HG02884 (cell line): ENCODE results near the gene PRL.

ENCODE experiments used
- ATAC-seq: cut with Tn5 transposase; IDR thresholded peaks from one replicate; pipeline ENCODE4 v1.9.1; 2021; ENCODE audit warnings: mild to moderate bottlenecking, moderate library complexity; ENCODE audit not compliant: unreplicated experiment

PRL gene

GRCh38 chr6:22296936-22297335, at the start of gene PRL:
PRL (minus strand) TSS chr6:22297036; CDS start chr6:22296982, 54 bp downstream.
- no peak for ATAC-seq

GRCh38 chr6:22343864-22344263, 47.0 kb upstream of the PRL start:
- no peak for ATAC-seq

- ATAC-seq, result no peak
Measured at GRCh38 chr6:22334778-22335177, 37.9 kb upstream of the PRL start.

GRCh38 chr6:22333802-22334201, 37.0 kb upstream of the PRL start:
- ATAC-seq, result no peak

- ATAC-seq, result no peak
Measured at GRCh38 chr6:22332711-22333110, 35.9 kb upstream of the PRL start.

- no peak for ATAC-seq
Measured at GRCh38 chr6:22332216-22332615, 35.4 kb upstream of the PRL start.

GRCh38 chr6:22330941-22331340, 34.1 kb upstream of the PRL start:
- no peak for ATAC-seq

- no peak for ATAC-seq
Measured at GRCh38 chr6:22328474-22328873, 31.6 kb upstream of the PRL start.

- no peak for ATAC-seq
Measured at GRCh38 chr6:22327881-22328280, 31.0 kb upstream of the PRL start.

- ATAC-seq, result no peak
Measured at GRCh38 chr6:22326500-22326899, 29.7 kb upstream of the PRL start.

- no peak for ATAC-seq
Measured at GRCh38 chr6:22325481-22325880, 28.6 kb upstream of the PRL start.

- no peak for ATAC-seq
Measured at GRCh38 chr6:22323848-22324247, 27.0 kb upstream of the PRL start.

- ATAC-seq, result no peak
Measured at GRCh38 chr6:22322103-22323030, 25.5 kb upstream of the PRL start.

- no peak for ATAC-seq
Measured at GRCh38 chr6:22320750-22321149, 23.9 kb upstream of the PRL start.

- ATAC-seq, result no peak
Measured at GRCh38 chr6:22318404-22318803, 21.6 kb upstream of the PRL start.

- no peak for ATAC-seq
Measured at GRCh38 chr6:22313796-22314195, 17.0 kb upstream of the PRL start.

GRCh38 chr6:22308939-22309338, 12.1 kb upstream of the PRL start:
- no peak for ATAC-seq

GRCh38 chr6:22306741-22307466, 10.1 kb upstream of the PRL start:
- no peak for ATAC-seq

- ATAC-seq, result no peak
Measured at GRCh38 chr6:22302838-22303237, 6.0 kb upstream of the PRL start.

GRCh38 chr6:22300273-22300998, 3.6 kb upstream of the PRL start:
- ATAC-seq, result no peak

GRCh38 chr6:22298475-22298890, 1.6 kb upstream of the PRL start:
- ATAC-seq, result no peak
